Mesenchymal stem cell (in vitro differentiated cells and primary cell): ENCODE results near the gene TUSC2.

ENCODE experiments used
- DNase-seq: peaks from one replicate; pipeline ENCODE4 v3.0.0-alpha.2; 2013
- H2AFZ ChIP-seq: one replicate; pipeline ENCODE4 v1.6.1; 2013; ENCODE audit warnings: low read depth, mild to moderate bottlenecking, control low read depth, inconsistent platforms, low read length, moderate library complexity
- H2AK5ac ChIP-seq: 2 replicates; pipeline ENCODE4 v1.6.1; 2013; ENCODE audit warnings: low read length, moderate library complexity, mild to moderate bottlenecking, inconsistent platforms; ENCODE audit not compliant: severe bottlenecking
- H2BK120ac ChIP-seq: one replicate; pipeline ENCODE4 v1.6.1; 2013; ENCODE audit warnings: low read depth, mild to moderate bottlenecking, inconsistent platforms, low read length, moderate library complexity
- H2BK12ac ChIP-seq, 2 experiments: one replicate each; pipeline ENCODE4 v1.6.1; 2013; ENCODE audit warnings: inconsistent platforms in 2 of 2, low read length in 2 of 2, mild to moderate bottlenecking in 2 of 2, moderate library complexity in 2 of 2, control low read depth in 1 of 2
- H2BK15ac ChIP-seq: one replicate; pipeline ENCODE4 v1.6.1; 2013; ENCODE audit warnings: mild to moderate bottlenecking, low read depth, inconsistent platforms; ENCODE audit not compliant: poor library complexity, severe bottlenecking
- H2BK5ac ChIP-seq: 2 replicates; pipeline ENCODE4 v1.6.1; 2013; ENCODE audit warnings: low read depth, mild to moderate bottlenecking, low read length, control low read depth, inconsistent platforms; ENCODE audit not compliant: poor library complexity, severe bottlenecking
- H3K14ac ChIP-seq, 2 experiments: one replicate each; pipeline ENCODE4 v1.6.1; 2013; ENCODE audit warnings: inconsistent platforms in 2 of 2, low read length in 2 of 2, control low read depth in 1 of 2, mild to moderate bottlenecking in 1 of 2, moderate library complexity in 1 of 2
- H3K18ac ChIP-seq, 2 experiments: one replicate each; pipeline ENCODE4 v1.6.1; 2013; ENCODE audit warnings: inconsistent platforms in 2 of 2, low read length in 2 of 2, control low read depth in 1 of 2, low read depth in 1 of 2, mild to moderate bottlenecking in 1 of 2
- H3K23ac ChIP-seq, 2 experiments: one replicate each; pipeline ENCODE4 v1.6.1; 2013; ENCODE audit warnings: inconsistent platforms in 2 of 2, low read length in 2 of 2, mild to moderate bottlenecking in 2 of 2, moderate library complexity in 2 of 2, control low read depth in 1 of 2
- H3K27ac ChIP-seq: 2 replicates; pipeline ENCODE4 v1.5.1; 2013; ENCODE audit warnings: mild to moderate bottlenecking, moderate library complexity, low read length, control low read depth, inconsistent platforms; ENCODE audit not compliant: poor library complexity, severe bottlenecking
- H3K27me3 ChIP-seq, 2 experiments: 2 replicates each; pipeline versions ENCODE4 v1.6.1 to v1.7.0; 2013; ENCODE audit warnings: low read length in 2 of 2, mild to moderate bottlenecking in 2 of 2, moderate library complexity in 2 of 2, control low read depth in 1 of 2, inconsistent platforms in 1 of 2; ENCODE audit not compliant: control insufficient read depth in 1 of 2, insufficient read depth in 1 of 2
- H3K36me3 ChIP-seq, 2 experiments: 2 replicates each; pipeline versions ENCODE4 v1.6.1 to v1.7.0; 2013; ENCODE audit warnings: low read length in 2 of 2, control low read depth in 1 of 2, inconsistent platforms in 1 of 2, low read depth in 1 of 2, mild to moderate bottlenecking in 1 of 2; ENCODE audit not compliant: insufficient read depth in 2 of 2, control insufficient read depth in 1 of 2
- H3K4ac ChIP-seq, 2 experiments: one replicate each; pipeline ENCODE4 v1.6.1; 2013; ENCODE audit warnings: inconsistent platforms in 2 of 2, low read length in 2 of 2, mild to moderate bottlenecking in 2 of 2, moderate library complexity in 2 of 2, control low read depth in 1 of 2, low read depth in 1 of 2
- H3K4me1 ChIP-seq: 2 replicates; pipeline ENCODE4 v1.6.1; 2013; ENCODE audit warnings: low read depth, low read length, control low read depth; ENCODE audit not compliant: control insufficient read depth, insufficient read depth
- H3K4me2 ChIP-seq: 2 replicates; pipeline ENCODE4 v1.6.1; 2013; ENCODE audit warnings: low read length, mild to moderate bottlenecking, inconsistent platforms; ENCODE audit not compliant: poor library complexity, severe bottlenecking
- H3K4me3 ChIP-seq, 2 experiments: 2 replicates each; pipeline versions ENCODE4 v1.5.1 to v1.7.0; 2013; ENCODE audit warnings: low read length in 2 of 2, mild to moderate bottlenecking in 2 of 2, control low read depth in 1 of 2, low read depth in 1 of 2; ENCODE audit not compliant: insufficient read depth in 1 of 2
- H3K79me1 ChIP-seq: replicated peaks from 2 replicates; pipeline ENCODE4 v1.6.1; 2013; ENCODE audit warnings: mild to moderate bottlenecking, control low read depth, low read length, inconsistent platforms; ENCODE audit not compliant: poor library complexity, severe bottlenecking
- H3K9ac ChIP-seq: 2 replicates; pipeline ENCODE4 v1.7.0; 2013; ENCODE audit warnings: mild to moderate bottlenecking, low read length, moderate library complexity
- H3K9me3 ChIP-seq: 2 replicates; pipeline ENCODE4 v1.7.0; 2013; ENCODE audit warnings: mild to moderate bottlenecking, low read length; ENCODE audit not compliant: control insufficient read depth
- H4K8ac ChIP-seq: one replicate; pipeline ENCODE4 v1.6.1; 2013; ENCODE audit warnings: inconsistent platforms, mild to moderate bottlenecking, low read length, moderate library complexity
- H4K91ac ChIP-seq: one replicate; pipeline ENCODE4 v1.6.1; 2013; ENCODE audit warnings: mild to moderate bottlenecking, low read length, inconsistent platforms
- WGBS: methylation state at CpG from one replicate; pipeline ENCODE4 v1.1.7; 2013; ENCODE audit warnings: mixed read lengths; 5-methylcytosine and 5-hydroxymethylcytosine counted together

Gene TUSC2

GRCh38 chr3:50369012-50369670 lies 41.1 kb upstream of the TUSC2 start:
- H3K79me1 ChIP-seq = no peaks in the 10 kb centered on the region
- H2BK12ac ChIP-seq = no peak overlapping the region
- no peak overlapping the region for H3K23ac ChIP-seq
- H3K9me3 ChIP-seq = no peaks in the 10 kb centered on the region
- H3K27me3 ChIP-seq = peaks cover 24 to 74% of the 10 kb centered on the region in 2 experiments
- H3K4me1 ChIP-seq = peaks cover 12% of the 10 kb centered on the region
- no peak overlapping the region for H4K91ac ChIP-seq
- H3K14ac ChIP-seq = no peak overlapping the region
- H2BK15ac ChIP-seq = no peak overlapping the region
- no peak overlapping the region for H2BK5ac ChIP-seq
- WGBS = 60% methylated on average over 9 of the region's 9 CpGs
- no peak overlapping the region for H3K27ac ChIP-seq
- H3K9ac ChIP-seq = no peak overlapping the region
- H3K4me2 ChIP-seq = no peak overlapping the region
- H2AFZ ChIP-seq = no peak overlapping the region
- no peak overlapping the region for H2AK5ac ChIP-seq
- no peak overlapping the region for H3K4me3 ChIP-seq
- H3K18ac ChIP-seq = no peak overlapping the region
- H4K8ac ChIP-seq = no peak overlapping the region
- H3K4ac ChIP-seq = no peak overlapping the region
- H3K36me3 ChIP-seq = peaks cover 0 to 2% of the 10 kb centered on the region in 2 experiments
- no peak overlapping the region for H2BK120ac ChIP-seq
- DNase-seq = no peak

- Histone ChIP-seq H4K91ac (no peak overlapping the region), H3K18ac (peak overlapping the region in 1 of 2 experiments; percentile 25), H2BK5ac (no peak overlapping the region), H3K4me2 (peak overlapping the region; percentile 83), H2BK15ac (no peak overlapping the region), H3K23ac (no peak overlapping the region), H2BK120ac (no peak overlapping the region), H3K4ac (no peak overlapping the region), H2AFZ (no peak overlapping the region), H2BK12ac (no peak overlapping the region), H2AK5ac (no peak overlapping the region), H3K36me3 (no peaks in the 10 kb centered on the region), H3K4me3 (peak overlapping the region in 1 of 2 experiments; percentile 70), H3K9ac (no peak overlapping the region), H4K8ac (no peak overlapping the region), H3K4me1 (peaks cover 13% of the 10 kb centered on the region), H3K9me3 (no peaks in the 10 kb centered on the region), H3K79me1 (no peaks in the 10 kb centered on the region), H3K27ac (no peak overlapping the region), H3K27me3 (peaks cover 8 to 50% of the 10 kb centered on the region in 2 experiments), H3K14ac (no peak overlapping the region)
- DNase-seq = no peak
- WGBS = 63% methylated on average over 5 of the region's 5 CpGs
Observed at GRCh38 chr3:50365842-50366220, 37.8 kb upstream of the TUSC2 start.

GRCh38 chr3:50365080-50365841 lies 37.2 kb upstream of the TUSC2 start:
- Histone ChIP-seq H3K4ac (no peak overlapping the region), H2BK5ac (no peak overlapping the region), H2AK5ac (no peak overlapping the region), H3K36me3 (no peaks in the 10 kb centered on the region), H2BK12ac (no peak overlapping the region), H3K79me1 (no peaks in the 10 kb centered on the region), H2BK120ac (no peak overlapping the region), H3K27me3 (peaks cover 6 to 45% of the 10 kb centered on the region in 2 experiments), H3K9me3 (no peaks in the 10 kb centered on the region), H3K14ac (peak overlapping the region in 1 of 2 experiments; percentile 37), H3K9ac (no peak overlapping the region), H3K23ac (no peak overlapping the region), H3K4me2 (peak overlapping the region; percentile 83), H3K27ac (no peak overlapping the region), H3K4me1 (peaks cover 13% of the 10 kb centered on the region), H2AFZ (peak overlapping the region; percentile 48), H2BK15ac (peak overlapping the region; percentile 6), H4K8ac (peak overlapping the region; percentile 47), H3K4me3 (peak overlapping the region; percentile 53 to 73), H3K18ac (peak overlapping the region in 1 of 2 experiments; percentile 25), H4K91ac (no peak overlapping the region)
- WGBS = 4% methylated on average over 31 of the region's 53 CpGs
- peak; percentile 66 for DNase-seq

GRCh38 chr3:50364573-50365079 lies 36.6 kb upstream of the TUSC2 start:
- H3K79me1 ChIP-seq = no peaks in the 10 kb centered on the region
- H3K23ac ChIP-seq = no peak overlapping the region
- H3K4me1 ChIP-seq = peaks cover 15% of the 10 kb centered on the region
- no peak overlapping the region for H3K4ac ChIP-seq
- H2AFZ ChIP-seq = peak overlapping the region; percentile 84
- no peak overlapping the region for H2BK5ac ChIP-seq
- H3K27ac ChIP-seq = no peak overlapping the region
- no peak for DNase-seq
- peaks cover 6 to 39% of the 10 kb centered on the region in 2 experiments for H3K27me3 ChIP-seq
- peak overlapping the region; percentile 8 to 54 for H3K18ac ChIP-seq
- no peak overlapping the region for H2AK5ac ChIP-seq
- peak overlapping the region; percentile 63 for H3K9ac ChIP-seq
- no peaks in the 10 kb centered on the region for H3K36me3 ChIP-seq
- peak overlapping the region in 1 of 2 experiments; percentile 53 for H3K14ac ChIP-seq
- H4K8ac ChIP-seq = peak overlapping the region; percentile 78
- no peak overlapping the region for H4K91ac ChIP-seq
- peak overlapping the region; percentile 6 for H2BK15ac ChIP-seq
- peak overlapping the region; percentile 48 to 73 for H3K4me3 ChIP-seq
- H3K9me3 ChIP-seq = no peaks in the 10 kb centered on the region
- H3K4me2 ChIP-seq = peak overlapping the region; percentile 46
- no peak overlapping the region for H2BK12ac ChIP-seq
- WGBS = 10% methylated on average over 32 of the region's 48 CpGs
- no peak overlapping the region for H2BK120ac ChIP-seq
